ENCODE results near the gene NRARP.

GRCh38 chr9:137325124-137325523, 23.1 kb upstream of the NRARP start:
- TF ChIP-seq CTCF (IDR thresholded peaks at IDR 0.05) (no peak), POLR2A (IDR thresholded peaks at IDR 0.05) (no peak)
